ENCODE measurements around the gene NLGN1.

The NLGN1 gene

GRCh38 chr3:173709026-173709425 is 311.5 kb downstream of the NLGN1 start:
- no peak overlapping the region for H3K4me3 ChIP-seq (ENCODE audit: low read depth, low read length)
- DNase-seq (ENCODE audit: low read depth) = no peak
- TF ChIP-seq CTCF (IDR thresholded peaks at IDR 0.05; ENCODE audit: control insufficient read depth, extremely low read depth, insufficient read depth) = no peak

DNA sequence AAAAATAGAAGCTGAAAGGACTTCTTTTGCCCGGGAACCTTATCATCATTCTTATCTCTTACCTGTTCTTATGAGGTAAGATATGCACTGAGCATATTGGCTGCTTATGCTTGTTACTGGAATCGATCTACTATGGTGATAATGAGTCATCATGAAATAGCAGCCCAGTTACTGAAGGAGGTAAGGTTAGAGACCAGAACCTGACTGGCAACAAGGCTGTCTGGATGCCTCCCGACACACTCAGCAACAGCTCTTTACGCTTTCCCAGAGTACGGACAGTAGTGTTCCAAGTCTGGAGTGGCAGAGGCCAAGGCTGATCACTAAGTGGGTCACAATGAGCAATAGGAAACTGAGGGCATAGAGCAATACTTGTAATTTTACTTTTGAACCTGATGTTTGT is 314.1 kb downstream of the NLGN1 start:
- peak; percentile 78 for DNase-seq (ENCODE audit: low read depth)
- TF ChIP-seq CTCF (IDR thresholded peaks at IDR 0.05; ENCODE audit: control insufficient read depth, extremely low read depth, insufficient read depth) = no peak
- H3K4me3 ChIP-seq (ENCODE audit: low read depth, low read length) = peak overlapping the region; percentile 17; the same call in 1 of the 2 replicates

DNA sequence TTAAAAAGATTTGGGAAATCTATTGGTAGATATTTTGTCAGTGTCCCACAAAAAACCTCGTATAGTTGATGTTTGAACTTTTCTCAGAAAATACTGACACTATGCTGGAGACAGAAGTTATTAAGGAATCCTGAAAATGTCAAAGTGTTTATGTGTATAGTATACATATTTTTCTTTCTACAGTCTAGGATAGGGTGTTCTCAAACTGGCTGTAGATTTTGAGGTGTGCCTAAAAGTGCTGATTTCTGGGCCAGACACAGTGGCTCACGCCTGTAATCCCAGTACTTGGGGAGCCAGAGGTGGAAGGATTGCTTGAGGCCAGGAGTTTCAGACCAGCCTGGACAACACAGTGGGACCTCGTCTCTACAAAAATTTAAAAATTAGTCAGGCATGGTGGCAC is 322.0 kb downstream of the NLGN1 start:
- DNase-seq (ENCODE audit: low read depth) = no peak
- no peak overlapping the region for H3K4me3 ChIP-seq (ENCODE audit: low read depth, low read length)
- TF ChIP-seq CTCF (IDR thresholded peaks at IDR 0.05; ENCODE audit: control insufficient read depth, extremely low read depth, insufficient read depth) = no peak

GRCh38 chr3:173725507-173725906 is 328.0 kb downstream of the NLGN1 start:
- no peak for DNase-seq (ENCODE audit: low read depth)
- no peak for TF ChIP-seq CTCF (IDR thresholded peaks at IDR 0.05; ENCODE audit: control insufficient read depth, extremely low read depth, insufficient read depth)
- H3K4me3 ChIP-seq (ENCODE audit: low read depth, low read length) = no peak overlapping the region

- DNase-seq (ENCODE audit: low read depth) = no peak
- H3K4me3 ChIP-seq (ENCODE audit: low read depth, low read length) = no peak overlapping the region
- TF ChIP-seq CTCF (IDR thresholded peaks at IDR 0.05; ENCODE audit: control insufficient read depth, extremely low read depth, insufficient read depth) = no peak
Observed at GRCh38 chr3:173730391-173730790, 332.8 kb downstream of the NLGN1 start.

GRCh38 chr3:173732237-173732636 is 334.7 kb downstream of the NLGN1 start:
- no peak overlapping the region for H3K4me3 ChIP-seq (ENCODE audit: low read depth, low read length)
- no peak for DNase-seq (ENCODE audit: low read depth)
- TF ChIP-seq CTCF (IDR thresholded peaks at IDR 0.05; ENCODE audit: control insufficient read depth, extremely low read depth, insufficient read depth) = no peak

DNA sequence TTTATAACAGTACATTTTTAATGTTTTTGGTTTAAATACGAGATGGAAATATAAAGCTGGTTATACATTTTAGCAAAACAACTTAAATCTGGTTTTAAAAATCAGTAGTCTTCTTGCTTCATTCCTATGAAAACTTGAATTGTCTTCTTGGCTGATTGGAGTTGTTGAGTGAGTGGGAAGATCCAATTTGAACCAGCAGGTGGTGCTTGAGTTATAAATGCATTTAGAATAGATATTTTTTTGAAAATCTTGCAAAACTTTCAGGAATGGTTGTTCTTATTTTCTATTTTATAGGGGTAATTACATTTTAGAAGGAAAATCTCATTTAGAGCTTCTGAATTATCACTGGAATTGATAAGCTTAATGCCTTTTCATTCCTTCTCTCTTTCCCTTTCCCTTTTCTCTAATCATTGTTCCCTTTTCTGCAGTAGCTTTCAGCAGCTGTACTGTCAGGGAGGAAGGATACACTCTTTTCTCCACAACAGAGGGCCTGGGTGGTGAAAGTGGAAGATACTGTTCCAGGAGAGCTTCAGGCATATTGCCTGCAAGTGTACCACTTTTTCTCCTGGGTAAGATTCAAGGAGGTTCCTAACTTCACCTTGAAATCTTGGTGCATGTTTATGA is 335.6 kb downstream of the NLGN1 start:
- peak; percentile 36 for DNase-seq (ENCODE audit: low read depth)
- peak; percentile 40 for TF ChIP-seq CTCF (IDR thresholded peaks at IDR 0.05; ENCODE audit: control insufficient read depth, extremely low read depth, insufficient read depth)
- no peak overlapping the region for H3K4me3 ChIP-seq (ENCODE audit: low read depth, low read length)
